Inferior parietal cortex (tissue), 1 donor: Measurements from ENCODE around the gene RNF31.
"Not testable (repeated sequence)": the region's sequence is repeated elsewhere in the genome, so short reads cannot be mapped to it uniquely, and the experiment has no call there.

ENCODE experiments used
- DNase-seq: peaks from one replicate; pipeline ENCODE4 v3.0.0-alpha.2; 2016; ENCODE audit errors: extremely low spot score

The RNF31 gene

DNA sequence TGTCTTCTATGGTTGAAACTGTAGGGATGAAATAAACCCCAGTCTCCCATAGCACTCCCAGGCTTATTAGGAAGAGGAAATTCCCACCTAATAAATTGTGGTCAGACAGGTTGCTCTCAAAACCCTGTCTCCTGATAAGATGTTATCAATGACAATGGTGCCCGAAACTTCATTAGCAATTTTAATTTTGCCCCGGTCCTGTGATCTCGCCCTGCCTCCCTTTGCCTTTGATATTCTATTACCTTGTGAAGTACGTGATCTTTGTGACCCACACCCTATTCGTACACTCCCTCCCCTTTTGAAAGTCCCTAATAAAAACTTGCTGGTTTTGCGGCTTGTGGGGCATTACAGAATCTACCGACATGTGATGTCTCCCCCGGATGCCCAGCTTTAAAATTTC lies 55.2 kb downstream of the RNF31 start:
- not testable (repeated sequence) for DNase-seq

- DNase-seq: not testable (repeated sequence)
These were observed 56.1 kb downstream of the RNF31 start for GRCh38 chr14:24203249-24203886.

DNA sequence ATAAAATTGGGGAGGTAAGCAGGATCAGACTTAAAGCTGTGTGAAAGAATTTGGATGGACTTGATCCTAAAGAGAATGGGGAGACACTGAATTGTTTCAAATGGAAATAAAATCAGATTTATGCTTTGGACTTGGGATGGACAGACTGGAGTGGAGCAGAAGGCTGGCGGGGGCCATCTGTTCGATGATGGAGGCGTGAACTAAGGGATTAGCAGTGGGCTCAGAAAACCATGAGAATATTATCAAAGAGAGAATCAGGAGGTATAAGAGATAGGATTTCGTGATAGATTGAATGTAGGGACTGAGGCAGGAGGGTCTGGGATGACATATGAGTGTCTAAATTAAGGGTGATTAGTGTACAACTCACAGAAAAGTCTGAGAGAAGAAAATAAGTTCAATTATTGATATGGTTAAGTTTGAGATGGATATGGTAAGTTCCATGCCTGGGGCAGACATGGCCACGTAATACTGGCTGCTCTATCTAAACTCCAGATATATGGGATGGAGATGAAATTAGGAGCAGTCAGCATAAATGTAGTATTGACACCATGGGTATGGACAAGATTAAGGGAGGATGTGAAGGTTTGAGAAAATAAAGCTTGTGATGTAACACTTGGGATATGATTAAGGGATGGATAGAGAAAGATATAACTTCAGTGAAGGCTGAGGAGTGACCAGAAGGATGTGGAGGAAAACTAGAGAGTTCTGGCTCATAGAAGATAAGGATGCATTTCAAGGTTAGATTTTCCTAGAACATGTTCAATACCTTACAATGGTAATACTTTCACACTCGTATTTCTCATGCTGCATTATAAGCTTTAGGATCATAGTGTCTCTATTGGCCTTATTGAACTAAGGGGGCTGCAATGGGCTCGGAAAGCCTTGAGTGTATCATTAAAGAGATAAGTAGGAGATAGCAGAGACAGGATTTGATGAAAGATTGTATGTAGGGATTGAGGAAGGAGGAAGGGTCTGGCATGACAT lies 57.2 kb downstream of the RNF31 start:
- no peak for DNase-seq

- DNase-seq: no peak
These were observed 59.2 kb downstream of the RNF31 start for GRCh38 chr14:24206260-24207103.

- no peak for DNase-seq
These were observed 59.8 kb downstream of the RNF31 start for GRCh38 chr14:24207104-24207551.

- no peak for DNase-seq
These were observed 60.3 kb downstream of the RNF31 start for GRCh38 chr14:24207625-24208024.
